SIG-M5 treated with dmso at 0.1 percent for 504 hours (cell line): Measurements from ENCODE around the gene SMC1B.
"Not testable (repeated sequence)": the region's sequence is repeated elsewhere in the genome, so short reads cannot be mapped to it uniquely, and the experiment has no call there.

ENCODE experiments used
- DNase-seq: peaks from one replicate; lab custom pipeline; 2025; ENCODE audit not compliant: unreplicated experiment; lab: John Stamatoyannopoulos, UW

Gene SMC1B

GRCh38 chr22:45422237-45422983 is 9.0 kb upstream of the SMC1B start:
- no peak for DNase-seq

- peak; percentile 13 for DNase-seq
Measured at GRCh38 chr22:45421349-45422055, 8.1 kb upstream of the SMC1B start.

DNA sequence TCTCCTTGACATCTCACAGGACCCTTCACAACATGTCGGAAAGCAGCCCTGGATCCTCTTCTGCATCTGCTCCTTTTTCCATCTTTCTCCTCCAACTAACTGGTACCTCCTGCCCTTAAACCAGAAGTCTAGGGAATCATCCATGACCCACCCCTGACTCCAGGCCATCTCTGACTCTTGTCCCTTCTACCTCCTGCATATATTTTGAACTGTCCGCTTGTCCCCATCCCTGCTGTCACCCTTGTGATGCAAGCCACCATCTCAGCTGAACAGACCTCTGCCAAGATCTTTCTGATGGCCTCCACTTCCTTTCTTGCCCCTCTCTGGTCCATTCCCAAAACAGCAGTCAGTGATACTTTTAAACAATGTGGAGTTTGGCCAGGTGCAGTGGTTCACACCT is 7.1 kb upstream of the SMC1B start:
- DNase-seq: no peak

DNA sequence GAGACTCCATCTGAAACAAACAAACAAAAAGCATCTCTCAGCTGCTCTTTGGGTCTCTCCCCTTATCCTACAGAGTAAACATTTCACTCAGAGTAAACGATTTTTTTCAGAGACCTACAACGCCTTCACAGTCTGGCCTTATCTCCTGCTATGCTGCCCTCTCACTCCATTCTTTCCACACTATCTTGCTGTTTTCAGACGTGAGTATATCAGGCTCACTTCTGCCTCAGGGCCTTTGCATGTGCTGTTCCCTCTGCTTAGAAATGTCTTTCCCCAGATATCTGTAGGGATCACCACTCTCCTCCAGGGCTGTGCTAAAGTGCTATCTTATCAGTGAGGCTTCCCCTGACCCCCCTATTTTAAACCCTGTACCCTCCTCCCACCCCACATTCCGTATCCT is 6.6 kb upstream of the SMC1B start:
- no peak for DNase-seq

- DNase-seq: no peak
Measured at GRCh38 chr22:45418770-45419138, 5.4 kb upstream of the SMC1B start.

DNA sequence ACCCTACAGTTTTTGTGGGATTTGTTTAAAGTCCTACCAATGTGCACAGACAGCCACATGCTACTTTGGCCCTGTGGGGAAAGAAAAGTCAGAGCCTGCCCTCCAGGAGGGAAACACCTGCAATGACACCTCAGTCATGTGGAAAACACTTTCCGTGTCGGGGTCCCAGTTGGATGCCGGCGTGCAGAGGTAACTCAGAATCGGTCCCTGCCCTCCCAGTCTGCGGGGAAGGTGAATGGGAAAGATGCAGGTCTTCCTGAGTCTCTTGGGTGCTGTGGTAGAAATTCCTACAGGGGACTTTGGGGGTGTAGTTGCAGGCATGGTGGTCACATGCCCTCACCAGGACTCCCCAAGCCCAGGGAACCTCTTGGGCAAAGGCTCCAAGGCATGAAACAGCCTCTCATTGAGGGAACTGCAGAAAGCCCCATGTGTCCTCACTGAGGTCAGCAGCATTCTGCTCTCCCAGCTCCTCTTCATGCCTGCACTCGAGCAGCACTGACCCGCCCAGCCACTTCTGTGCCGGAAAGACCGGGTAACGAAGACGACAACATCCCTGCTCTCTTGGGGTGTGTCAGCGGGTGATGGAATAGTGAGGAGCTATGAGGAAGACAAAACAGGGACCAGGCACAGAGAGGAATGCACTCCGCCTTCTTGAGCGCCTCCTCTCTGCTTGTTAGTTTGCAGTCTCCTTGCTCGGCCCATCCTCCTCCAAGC is 4.8 kb upstream of the SMC1B start:
- DNase-seq: no peak

GRCh38 chr22:45413013-45413367 is 409 bp downstream of the SMC1B start:
- DNase-seq: no peak

DNA sequence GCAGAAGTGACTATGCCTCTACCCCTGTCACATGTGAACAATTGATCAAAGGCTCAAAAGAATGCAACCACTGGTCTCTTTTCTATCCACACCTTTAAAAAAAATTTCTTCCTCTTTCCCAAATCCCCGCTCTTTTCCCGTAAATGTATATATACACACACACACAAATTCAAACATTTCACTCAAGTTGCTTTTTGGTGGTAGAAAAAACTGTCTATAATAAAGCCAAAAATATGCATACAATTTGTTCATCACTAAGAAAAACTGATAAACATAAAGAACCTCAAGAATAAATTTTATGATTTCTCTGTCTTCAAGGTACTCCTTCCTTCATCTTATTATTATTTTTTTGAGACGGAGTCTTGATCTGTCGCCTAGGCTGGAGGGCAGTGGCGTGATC is 5.6 kb downstream of the SMC1B start:
- DNase-seq: no peak

GRCh38 chr22:45402466-45402985 is 10.9 kb downstream of the SMC1B start:
- no peak for DNase-seq

- DNase-seq: no peak
Measured at GRCh38 chr22:45399712-45400445, 13.5 kb downstream of the SMC1B start.

- no peak for DNase-seq
Measured at GRCh38 chr22:45398214-45398613, 15.2 kb downstream of the SMC1B start.

DNA sequence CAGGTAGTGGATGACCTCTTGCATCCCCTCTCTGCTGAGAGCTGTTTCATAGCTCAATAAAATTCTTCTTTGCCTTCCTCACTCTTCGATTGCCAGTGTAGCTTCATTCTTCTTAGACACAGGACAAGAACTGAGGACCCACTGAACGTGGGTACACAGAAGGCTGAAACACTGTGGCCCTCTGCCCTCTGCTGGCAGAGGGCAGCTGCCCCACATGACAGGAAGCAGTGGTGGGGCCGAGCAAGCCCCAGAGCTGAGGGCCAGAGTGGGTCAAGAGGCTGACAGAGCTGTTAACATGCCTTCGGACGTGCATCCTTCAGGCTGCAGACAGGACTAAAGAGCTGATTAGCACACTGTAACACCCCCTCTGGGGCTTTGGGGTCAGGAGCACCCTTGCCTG is 15.6 kb downstream of the SMC1B start:
- no peak for DNase-seq

DNA sequence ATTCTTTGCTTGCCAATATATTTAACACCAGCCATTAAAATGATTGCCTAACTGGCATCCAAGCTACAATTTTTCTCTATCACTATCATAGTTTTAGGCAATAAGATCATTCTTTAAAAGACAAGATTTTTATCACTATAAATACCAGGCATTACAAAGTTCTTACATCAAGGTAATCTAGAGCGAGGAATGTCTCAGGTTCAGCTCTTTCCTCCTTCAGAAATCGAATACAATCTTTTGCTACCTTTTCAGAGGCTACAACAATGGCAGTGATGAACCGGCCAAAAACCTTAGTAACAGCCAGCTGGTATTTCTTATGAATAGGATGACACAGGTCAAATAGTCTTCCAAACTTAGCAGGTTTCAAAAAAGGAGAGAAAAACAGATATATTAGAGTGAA is 23.9 kb downstream of the SMC1B start:
- no peak for DNase-seq

- DNase-seq: no peak
Measured at GRCh38 chr22:45381348-45381747, 32.1 kb downstream of the SMC1B start.

DNA sequence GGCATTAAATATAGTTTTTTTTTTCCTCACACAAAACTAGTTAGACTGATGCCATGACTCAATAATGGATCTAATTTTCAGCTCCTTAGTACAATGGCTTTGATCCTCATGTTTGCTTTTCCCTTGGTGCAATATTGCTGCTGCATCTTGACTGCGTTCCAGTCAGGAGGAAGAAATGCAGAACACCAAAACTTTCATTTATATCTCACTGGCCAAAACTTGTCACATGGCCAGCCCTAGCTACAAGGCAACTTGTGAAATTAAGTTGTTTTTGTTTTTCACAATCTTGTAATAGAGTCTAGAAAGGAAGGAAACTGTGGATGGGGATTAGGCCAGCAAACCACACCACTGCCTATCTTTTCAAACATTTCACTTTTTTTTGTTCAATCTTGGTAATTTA is 36.7 kb downstream of the SMC1B start:
- no peak for DNase-seq

DNA sequence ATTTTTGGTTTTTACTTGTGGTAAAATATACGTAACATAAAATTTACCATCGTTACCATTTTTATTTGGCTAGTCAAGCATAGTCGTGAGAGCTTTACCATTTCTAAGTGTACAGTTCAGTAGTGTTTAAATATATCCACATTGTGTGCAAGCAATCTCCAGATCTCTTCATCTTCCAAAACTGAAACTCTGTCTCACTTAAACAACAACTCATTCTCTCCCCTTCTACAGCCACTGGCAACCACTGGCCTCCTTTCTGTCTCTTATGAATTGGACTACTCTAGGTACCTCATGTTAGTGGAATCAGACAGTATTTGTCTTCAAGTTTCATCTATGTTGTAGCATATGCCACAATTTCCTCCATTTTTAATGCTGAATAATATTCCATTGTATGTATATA is 37.4 kb downstream of the SMC1B start:
- no peak for DNase-seq

DNA sequence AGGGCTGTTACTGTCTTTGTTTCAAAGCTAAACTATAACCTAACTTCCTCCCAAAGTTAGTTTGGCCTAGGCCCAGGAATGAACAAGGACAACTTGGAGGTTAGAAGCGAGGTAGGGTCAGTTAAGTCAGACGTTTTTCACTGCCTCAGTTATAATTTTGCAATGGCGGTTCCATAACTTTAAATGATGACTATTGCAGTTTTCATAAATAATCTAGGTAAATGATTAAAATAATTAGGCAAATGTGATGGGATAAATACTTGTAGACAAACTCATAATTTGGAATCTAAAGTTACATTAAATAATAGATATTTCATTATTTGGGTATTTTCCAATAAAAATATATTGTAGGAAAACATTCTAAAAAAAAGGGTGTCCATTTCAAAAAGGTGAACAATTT is 39.8 kb downstream of the SMC1B start:
- DNase-seq: not testable (repeated sequence)

- no peak for DNase-seq
Measured at GRCh38 chr22:45366713-45367112, 46.7 kb downstream of the SMC1B start.

- no peak for DNase-seq
Measured at GRCh38 chr22:45359627-45360026, 53.8 kb downstream of the SMC1B start.

DNA sequence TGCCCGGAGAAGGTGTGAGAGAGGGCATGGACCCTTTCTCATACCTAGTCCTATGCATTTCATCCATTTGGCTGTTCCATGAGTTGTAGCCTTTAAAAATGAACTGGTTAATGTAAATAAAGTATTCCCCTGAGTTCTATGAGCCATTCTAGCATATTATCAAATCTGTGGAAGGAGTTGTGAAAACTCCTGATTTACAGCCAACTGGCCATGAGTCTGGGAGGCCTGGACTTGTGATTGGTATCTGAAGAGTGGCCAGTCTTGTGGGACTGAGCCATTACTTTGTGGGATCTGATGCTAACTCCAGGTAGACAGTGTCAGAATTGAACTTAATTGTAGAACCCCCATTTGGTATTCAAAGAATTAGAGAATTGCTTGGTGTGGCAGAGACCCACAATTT is 55.3 kb downstream of the SMC1B start:
- DNase-seq: no peak

- no peak for DNase-seq
Measured at GRCh38 chr22:45357490-45357889, 55.9 kb downstream of the SMC1B start.
